IPS-20b (cell line): ENCODE data around the gene GMCL2.

ENCODE experiments used
- H3K27ac ChIP-seq: one replicate; pipeline ENCODE4 v1.5.1; 2013; ENCODE audit warnings: low read length
- H3K27me3 ChIP-seq: 2 replicates; pipeline ENCODE4 v1.6.1; 2013; ENCODE audit warnings: mild to moderate bottlenecking, low read length, inconsistent platforms; ENCODE audit not compliant: insufficient read depth
- H3K36me3 ChIP-seq: 2 replicates; pipeline ENCODE4 v1.6.1; 2013; ENCODE audit warnings: low read depth, mild to moderate bottlenecking, inconsistent platforms, low read length, moderate library complexity; ENCODE audit not compliant: insufficient read depth
- H3K4me1 ChIP-seq: 2 replicates; pipeline ENCODE4 v1.6.1; 2013; ENCODE audit warnings: mild to moderate bottlenecking, control low read depth, inconsistent platforms, low read length, moderate library complexity; ENCODE audit not compliant: insufficient read depth
- H3K4me3 ChIP-seq: 2 replicates; pipeline ENCODE4 v1.5.1; 2013; ENCODE audit warnings: mild to moderate bottlenecking, low read length, inconsistent platforms
- H3K9ac ChIP-seq: 2 replicates; pipeline ENCODE4 v1.6.1; 2013; ENCODE audit warnings: low read depth, mild to moderate bottlenecking, inconsistent platforms, low read length, moderate library complexity
- H3K9me3 ChIP-seq: 2 replicates; pipeline ENCODE4 v1.6.1; 2013; ENCODE audit warnings: mild to moderate bottlenecking, low read depth, low read length, inconsistent platforms; ENCODE audit not compliant: insufficient read depth

Gene GMCL2

DNA sequence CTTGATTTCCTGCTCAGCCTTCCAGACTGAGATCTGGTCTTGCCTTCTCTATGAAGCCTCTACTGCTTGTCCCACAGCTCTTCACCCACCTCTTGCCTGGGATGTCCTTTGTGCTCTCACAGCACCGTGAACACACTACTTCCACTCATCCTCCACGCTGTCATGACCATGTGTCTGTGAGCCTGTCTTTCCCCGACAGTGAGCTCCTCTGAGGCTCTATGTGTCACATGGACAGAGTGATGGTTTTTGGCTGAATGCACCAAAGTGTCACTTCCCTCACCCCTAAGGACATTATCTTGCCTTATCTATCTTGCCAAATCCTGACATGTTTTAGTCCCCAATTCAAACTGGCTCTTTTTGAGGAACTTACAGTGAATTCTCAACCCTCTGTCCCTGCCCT is 34.1 kb upstream of the GMCL2 start:
- Histone ChIP-seq H3K36me3 (peaks cover 50% of the 10 kb centered on the region), H3K9ac (no peak overlapping the region)

GRCh38 chr5:178218827-178219226 is 31.7 kb upstream of the GMCL2 start:
- Histone ChIP-seq H3K4me1 (peaks cover under 1% of the 10 kb centered on the region; the same call in 1 of the 2 replicates), H3K36me3 (peaks cover 60% of the 10 kb centered on the region), H3K4me3 (no peak overlapping the region), H3K9ac (no peak overlapping the region), H3K27me3 (no peaks in the 10 kb centered on the region), H3K27ac (no peak overlapping the region), H3K9me3 (no peaks in the 10 kb centered on the region)

More for the DNA sequence above, 34.1 kb upstream of the GMCL2 start:
- Histone ChIP-seq H3K27ac (no peak overlapping the region), H3K9me3 (no peaks in the 10 kb centered on the region), H3K4me3 (no peak overlapping the region), H3K4me1 (peaks cover 4% of the 10 kb centered on the region; the same call in 1 of the 2 replicates), H3K27me3 (no peaks in the 10 kb centered on the region)

GRCh38 chr5:178218237-178218776 is 31.1 kb upstream of the GMCL2 start:
- H3K36me3 ChIP-seq, result peaks cover 66% of the 10 kb centered on the region
- H3K4me3 ChIP-seq, result no peak overlapping the region
- no peak overlapping the region for H3K9ac ChIP-seq
- no peaks in the 10 kb centered on the region for H3K9me3 ChIP-seq
- no peaks in the 10 kb centered on the region; the same call in 1 of the 2 replicates for H3K4me1 ChIP-seq
- H3K27me3 ChIP-seq, result no peaks in the 10 kb centered on the region
- H3K27ac ChIP-seq, result no peak overlapping the region

DNA sequence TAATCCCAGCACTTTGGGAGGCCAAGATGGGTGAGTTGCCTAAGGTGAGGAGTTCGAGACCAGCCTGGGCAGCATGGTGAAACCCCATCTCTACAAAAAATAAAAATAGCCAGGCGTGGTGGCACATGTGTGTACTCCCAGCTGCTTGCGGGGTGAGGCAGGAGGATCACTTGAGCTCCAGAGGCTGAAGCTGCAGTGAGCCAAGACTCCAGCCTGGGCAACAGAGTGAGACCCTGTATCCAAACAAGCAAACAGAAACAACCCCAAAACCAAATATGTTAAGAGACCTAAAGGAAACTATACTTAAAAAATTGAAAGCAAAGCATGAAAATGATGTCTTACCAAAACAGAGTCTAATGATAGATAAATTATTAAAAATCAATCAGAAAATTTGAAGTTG is 29.6 kb upstream of the GMCL2 start:
- Histone ChIP-seq H3K9me3 (no peaks in the 10 kb centered on the region), H3K4me1 (no peaks in the 10 kb centered on the region; the same call in 1 of the 2 replicates), H3K36me3 (peaks cover 77% of the 10 kb centered on the region), H3K9ac (no peak overlapping the region), H3K27me3 (no peaks in the 10 kb centered on the region), H3K4me3 (no peak overlapping the region), H3K27ac (no peak overlapping the region)

- Histone ChIP-seq H3K36me3 (peaks cover 77% of the 10 kb centered on the region), H3K27me3 (no peaks in the 10 kb centered on the region), H3K9ac (no peak overlapping the region), H3K4me1 (no peaks in the 10 kb centered on the region; the same call in 1 of the 2 replicates), H3K27ac (no peak overlapping the region), H3K4me3 (no peak overlapping the region), H3K9me3 (no peaks in the 10 kb centered on the region)
These were observed 28.9 kb upstream of the GMCL2 start for GRCh38 chr5:178216088-178216534.

- no peak overlapping the region for H3K9ac ChIP-seq
- H3K4me3 ChIP-seq, result no peak overlapping the region
- H3K27ac ChIP-seq, result no peak overlapping the region
These were observed 28.3 kb upstream of the GMCL2 start for GRCh38 chr5:178215280-178216002.

GRCh38 chr5:178214160-178214803 is 27.1 kb upstream of the GMCL2 start:
- Histone ChIP-seq H3K4me1 (no peaks in the 10 kb centered on the region; the same call in 1 of the 2 replicates), H3K36me3 (peaks cover 84% of the 10 kb centered on the region), H3K9ac (no peak overlapping the region), H3K9me3 (no peaks in the 10 kb centered on the region), H3K4me3 (no peak overlapping the region), H3K27ac (no peak overlapping the region), H3K27me3 (no peaks in the 10 kb centered on the region)

More at GRCh38 chr5:178215280-178216002, 28.3 kb upstream of the GMCL2 start:
- Histone ChIP-seq H3K9me3 (no peaks in the 10 kb centered on the region), H3K36me3 (peaks cover 77% of the 10 kb centered on the region), H3K4me1 (no peaks in the 10 kb centered on the region; the same call in 1 of the 2 replicates), H3K27me3 (no peaks in the 10 kb centered on the region)

DNA sequence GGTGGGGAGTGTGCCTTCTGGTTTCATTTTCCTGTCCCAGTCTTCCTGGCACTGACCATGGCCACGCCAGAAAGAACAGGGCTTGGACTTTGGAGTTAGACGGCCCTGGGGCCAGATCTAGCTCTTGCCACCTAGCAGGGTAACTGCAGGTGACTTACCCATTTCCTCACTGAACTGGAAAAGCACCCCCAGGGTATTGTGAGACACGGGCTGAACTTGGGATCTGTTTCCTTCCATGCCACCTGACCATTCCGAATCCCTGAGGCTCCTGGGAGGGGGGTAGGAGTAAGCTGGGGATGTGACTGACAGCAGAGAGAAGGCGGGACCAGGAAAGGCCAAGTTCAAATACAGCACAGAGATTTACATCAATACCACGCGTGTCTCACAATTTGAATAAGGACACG is 26.6 kb upstream of the GMCL2 start:
- no peaks in the 10 kb centered on the region; the same call in 1 of the 2 replicates for H3K4me1 ChIP-seq
- H3K9me3 ChIP-seq, result no peaks in the 10 kb centered on the region
- H3K4me3 ChIP-seq, result no peak overlapping the region
- H3K9ac ChIP-seq, result no peak overlapping the region
- no peak overlapping the region for H3K27ac ChIP-seq
- peaks cover 90% of the 10 kb centered on the region for H3K36me3 ChIP-seq
- H3K27me3 ChIP-seq, result no peaks in the 10 kb centered on the region

DNA sequence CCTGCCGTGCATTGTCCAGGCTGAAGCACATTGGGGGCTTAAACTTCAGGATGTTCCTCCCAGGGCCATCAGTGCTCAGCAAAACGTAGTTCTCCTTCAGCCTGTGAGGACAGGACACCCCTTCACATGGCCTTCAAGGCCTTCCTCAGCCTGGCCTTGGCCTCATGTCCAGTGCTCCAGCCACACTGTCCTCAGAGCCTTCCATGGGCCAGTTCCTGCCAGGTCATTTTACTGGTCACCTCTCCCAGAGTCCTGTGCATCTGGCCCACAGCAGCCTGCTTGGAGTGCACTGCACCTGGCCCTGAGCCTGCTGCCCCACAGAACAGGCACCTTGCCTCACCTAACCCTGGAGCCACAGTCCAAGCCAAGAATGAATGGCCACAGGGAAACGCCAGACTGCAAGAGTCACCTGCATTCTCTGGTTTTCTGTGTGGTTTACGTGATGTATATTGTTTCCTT is 25.9 kb upstream of the GMCL2 start:
- Histone ChIP-seq H3K9me3 (no peaks in the 10 kb centered on the region), H3K27me3 (no peaks in the 10 kb centered on the region), H3K27ac (no peak overlapping the region), H3K36me3 (peaks cover 90% of the 10 kb centered on the region), H3K4me3 (no peak overlapping the region), H3K4me1 (no peaks in the 10 kb centered on the region; the same call in 1 of the 2 replicates), H3K9ac (no peak overlapping the region)

- H3K36me3 ChIP-seq, result peaks cover 96% of the 10 kb centered on the region
- no peak overlapping the region for H3K9ac ChIP-seq
- H3K27ac ChIP-seq, result no peak overlapping the region
- no peak overlapping the region for H3K4me3 ChIP-seq
- no peaks in the 10 kb centered on the region; the same call in 1 of the 2 replicates for H3K4me1 ChIP-seq
- H3K9me3 ChIP-seq, result no peaks in the 10 kb centered on the region
- no peaks in the 10 kb centered on the region for H3K27me3 ChIP-seq
These were observed 25.3 kb upstream of the GMCL2 start for GRCh38 chr5:178212241-178213002.
